HAP-1 (cell line): ENCODE measurements around the gene SIAH3.

Experiments used
- DNase-seq, 2 experiments: peaks; one replicate each; pipeline ENCODE4 v3.0.0-alpha.2; 2016 to 2020; ENCODE audit warnings: low spot score in 2 of 2
- H3K27me3 ChIP-seq: fragments of 250-450 bp; sonication (Bioruptor Pico); 2 replicates; pipeline ENCODE4 v1.5.1; 2020; ENCODE audit warnings: low read depth, mild to moderate bottlenecking, moderate library complexity
- H3K36me3 ChIP-seq: fragments of 250-450 bp; sonication (Bioruptor Pico); replicated peaks from 2 replicates; pipeline ENCODE4 v1.5.1; 2020; ENCODE audit warnings: mild to moderate bottlenecking
- H3K4me1 ChIP-seq: fragments of 250-450 bp; sonication (Bioruptor Pico); 2 replicates; pipeline ENCODE4 v1.5.1; 2020; ENCODE audit warnings: mild to moderate bottlenecking
- H3K4me3 ChIP-seq: fragments of 250-450 bp; sonication (Bioruptor Pico); 2 replicates; pipeline ENCODE4 v1.5.1; 2020; ENCODE audit warnings: mild to moderate bottlenecking, moderate library complexity
- H3K9me3 ChIP-seq: fragments of 250-450 bp; sonication (Bioruptor Pico); 2 replicates; pipeline ENCODE4 v1.5.1; 2020; ENCODE audit warnings: mild to moderate bottlenecking, moderate library complexity
- in situ Hi-C: fragments of 300-500 bp; cut with MboI; formaldehyde crosslinking; loops from 3 replicates; pipeline ENCODE4 v1.14.3; 2020; ENCODE audit warnings: low sequenced_read_pairs, inconsistent platforms, mixed read lengths

SIAH3 gene

DNA sequence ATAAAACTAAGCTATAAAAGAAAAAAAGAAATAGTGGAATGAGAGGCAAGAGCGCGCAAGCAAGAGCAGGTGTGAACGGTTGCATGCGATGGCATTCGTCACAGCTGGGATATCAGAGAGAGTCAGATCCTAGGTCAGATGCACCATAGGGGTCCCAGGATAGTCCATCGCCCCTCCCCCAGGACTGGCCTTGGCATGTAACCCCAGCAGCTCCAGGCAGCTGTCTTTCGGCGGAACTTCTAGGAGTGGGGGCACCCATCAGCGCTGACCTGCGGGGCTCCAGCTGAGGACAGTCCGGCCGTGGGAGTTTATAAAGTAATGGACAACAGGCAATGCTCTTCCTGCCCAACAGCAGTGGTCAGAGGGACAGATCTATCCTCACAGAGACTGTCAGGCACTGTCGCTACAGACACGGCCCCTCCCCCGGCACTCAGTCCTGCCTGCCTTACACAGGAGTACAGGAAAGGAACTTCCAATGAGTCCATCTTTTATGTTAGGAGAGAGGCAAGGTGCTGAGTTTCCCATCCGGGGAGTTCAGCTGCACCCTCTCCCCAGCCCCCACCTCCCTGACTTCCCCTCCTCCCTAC is 1.4 kb downstream of the SIAH3 start:
- Histone ChIP-seq H3K9me3 (peaks cover 7% of the 10 kb centered on the region; the same call in 1 of the 2 replicates), H3K36me3 (no peaks in the 10 kb centered on the region), H3K4me3 (no peak overlapping the region), H3K4me1 (peaks cover 8% of the 10 kb centered on the region), H3K27me3 (peaks cover 20% of the 10 kb centered on the region)
- DNase-seq: peak in 1 of 2 experiments; percentile 38
- in situ Hi-C loops: no loop called here

DNA sequence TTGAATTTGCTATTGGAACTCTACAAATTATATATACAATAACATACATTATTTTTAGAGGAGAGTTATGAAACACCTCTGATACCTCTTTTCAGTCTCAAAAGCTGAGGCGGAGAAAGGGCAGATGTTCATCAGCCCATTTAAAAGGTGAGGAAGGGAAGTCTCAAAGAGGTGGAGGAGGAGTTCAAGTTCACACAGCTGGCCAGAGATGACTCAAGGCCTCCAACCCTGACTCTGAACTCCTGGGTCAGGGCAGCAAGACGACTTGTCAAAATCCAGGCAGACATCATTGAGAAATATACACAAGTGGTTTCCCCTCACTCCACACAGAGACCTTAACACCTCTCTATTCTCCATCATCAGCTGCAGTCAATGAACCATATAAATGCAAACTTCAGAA is 2.1 kb downstream of the SIAH3 start:
- Histone ChIP-seq H3K9me3 (peaks cover 3% of the 10 kb centered on the region; the same call in 1 of the 2 replicates), H3K4me1 (peaks cover 8% of the 10 kb centered on the region), H3K27me3 (peaks cover 20% of the 10 kb centered on the region), H3K36me3 (no peaks in the 10 kb centered on the region), H3K4me3 (no peak overlapping the region)
- in situ Hi-C loops: no loop called here
- no peak for DNase-seq

DNA sequence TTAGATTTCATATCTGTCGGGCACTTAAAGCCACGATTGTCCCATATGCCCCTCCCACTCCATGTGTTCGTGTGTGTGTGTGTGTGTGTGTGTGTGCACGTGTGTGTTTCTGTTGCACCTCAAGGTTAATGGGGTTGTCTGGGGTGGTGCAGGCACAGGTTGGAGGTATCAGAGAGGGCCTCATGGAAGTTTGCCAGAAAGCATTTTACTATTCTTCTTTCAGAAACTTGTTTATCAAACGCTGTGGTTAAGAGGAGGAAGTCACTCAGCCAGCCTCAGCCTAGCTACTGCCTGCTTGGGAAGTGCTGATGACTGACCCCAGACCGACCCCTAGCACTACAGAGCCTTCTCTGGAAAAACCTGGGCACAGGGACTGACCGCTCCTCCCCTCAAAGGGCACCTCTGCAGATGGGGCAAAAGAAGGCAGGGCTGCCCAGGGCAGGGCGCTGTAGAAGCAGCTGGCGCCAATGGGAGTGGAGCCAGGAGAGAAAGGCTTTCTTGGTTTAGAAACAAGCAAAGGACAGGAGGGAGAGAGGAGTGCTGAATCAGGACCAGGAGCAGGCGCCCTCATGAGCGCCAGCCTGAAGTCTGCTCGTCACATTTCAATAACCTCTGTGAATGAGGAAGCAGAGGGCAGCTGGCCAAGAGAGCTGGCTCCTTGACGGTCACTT is 3.9 kb downstream of the SIAH3 start:
- Histone ChIP-seq H3K9me3 (no peaks in the 10 kb centered on the region), H3K4me3 (no peak overlapping the region), H3K27me3 (peaks cover 20% of the 10 kb centered on the region), H3K4me1 (peaks cover 8% of the 10 kb centered on the region), H3K36me3 (no peaks in the 10 kb centered on the region)
- in situ Hi-C loops: no loop called here
- no peak for DNase-seq

DNA sequence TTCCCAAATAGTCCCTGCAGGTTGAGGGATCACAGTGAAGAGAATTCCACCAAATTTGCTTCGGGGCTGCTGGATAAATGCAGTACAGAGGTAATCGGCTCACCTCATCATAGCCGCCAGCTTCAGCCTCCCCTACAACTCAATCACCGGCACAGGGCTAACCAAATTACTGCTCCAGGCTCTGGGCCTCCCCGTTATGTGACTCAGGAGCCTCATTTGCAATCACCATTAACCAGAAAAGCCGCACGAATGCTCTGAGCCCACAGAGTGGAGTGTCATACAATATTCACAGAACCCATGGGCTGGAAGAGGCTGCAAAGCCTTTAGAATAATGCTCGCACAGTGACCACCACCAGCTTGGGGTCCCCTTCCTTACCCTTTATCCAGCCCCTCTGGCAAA is 4.9 kb downstream of the SIAH3 start:
- Histone ChIP-seq H3K36me3 (no peaks in the 10 kb centered on the region), H3K27me3 (peaks cover 13% of the 10 kb centered on the region; the same call in 1 of the 2 replicates), H3K4me3 (no peak overlapping the region), H3K4me1 (peaks cover 8% of the 10 kb centered on the region), H3K9me3 (no peaks in the 10 kb centered on the region)
- DNase-seq: no peak
- in situ Hi-C loops: no loop called here

DNA sequence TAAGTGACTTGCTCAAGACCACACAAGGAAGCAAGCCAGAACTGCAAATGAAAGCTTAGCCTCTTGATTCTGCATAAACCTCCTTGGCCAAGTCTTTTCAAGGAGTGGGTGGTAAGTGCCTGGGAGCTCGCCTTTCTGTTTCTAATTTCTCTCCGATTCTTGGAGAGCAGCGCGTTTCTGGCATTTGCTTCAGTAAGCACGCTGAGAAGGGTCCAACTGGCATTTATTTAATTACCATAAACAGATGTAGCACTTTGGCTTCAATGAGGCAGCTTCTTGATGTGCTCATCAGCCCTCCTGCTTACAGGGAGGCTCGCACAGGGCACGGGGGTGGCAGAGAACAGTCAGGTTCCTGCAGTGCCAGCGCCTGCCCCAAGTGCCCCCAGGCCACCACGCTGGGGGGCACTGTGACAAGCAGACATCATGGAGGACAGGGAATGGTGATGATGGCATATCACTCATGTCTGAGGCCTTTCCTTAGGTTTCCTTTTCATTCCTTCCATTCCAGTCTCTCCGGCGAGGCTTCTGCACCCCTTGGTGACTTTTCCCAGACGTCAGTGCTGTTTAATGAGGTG is 13.3 kb downstream of the SIAH3 start:
- in situ Hi-C loops: no loop called here
- H3K9me3 ChIP-seq: no peaks in the 10 kb centered on the region
- DNase-seq: no peak
- no peaks in the 10 kb centered on the region for H3K27me3 ChIP-seq
- peaks cover 3% of the 10 kb centered on the region; the same call in 1 of the 2 replicates for H3K4me1 ChIP-seq
- H3K4me3 ChIP-seq: no peak overlapping the region
- no peaks in the 10 kb centered on the region for H3K36me3 ChIP-seq

DNA sequence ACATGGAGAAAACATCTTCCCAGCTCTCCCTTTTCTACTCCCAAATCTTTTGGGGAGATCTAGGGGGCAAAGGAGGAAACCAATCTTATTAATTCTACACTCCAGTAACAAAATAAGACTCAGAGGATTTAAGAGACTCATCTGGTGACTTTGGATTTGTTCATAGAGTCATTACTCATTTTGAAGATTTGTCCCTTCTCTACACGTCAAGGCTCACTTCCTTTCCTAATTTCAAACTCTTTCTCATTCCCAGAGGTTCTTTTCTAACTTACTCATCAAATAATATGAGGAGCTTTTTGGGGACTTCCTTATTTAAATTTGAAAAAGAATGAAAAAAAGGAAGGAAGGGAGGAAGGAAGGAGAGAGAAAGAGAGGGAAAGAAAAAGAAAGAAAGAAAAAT is 14.4 kb downstream of the SIAH3 start:
- no peak for DNase-seq
- Histone ChIP-seq H3K9me3 (no peaks in the 10 kb centered on the region), H3K4me1 (peaks cover 3% of the 10 kb centered on the region; the same call in 1 of the 2 replicates), H3K27me3 (no peaks in the 10 kb centered on the region), H3K36me3 (no peaks in the 10 kb centered on the region), H3K4me3 (no peak overlapping the region)
- in situ Hi-C loops: no loop called here

DNA sequence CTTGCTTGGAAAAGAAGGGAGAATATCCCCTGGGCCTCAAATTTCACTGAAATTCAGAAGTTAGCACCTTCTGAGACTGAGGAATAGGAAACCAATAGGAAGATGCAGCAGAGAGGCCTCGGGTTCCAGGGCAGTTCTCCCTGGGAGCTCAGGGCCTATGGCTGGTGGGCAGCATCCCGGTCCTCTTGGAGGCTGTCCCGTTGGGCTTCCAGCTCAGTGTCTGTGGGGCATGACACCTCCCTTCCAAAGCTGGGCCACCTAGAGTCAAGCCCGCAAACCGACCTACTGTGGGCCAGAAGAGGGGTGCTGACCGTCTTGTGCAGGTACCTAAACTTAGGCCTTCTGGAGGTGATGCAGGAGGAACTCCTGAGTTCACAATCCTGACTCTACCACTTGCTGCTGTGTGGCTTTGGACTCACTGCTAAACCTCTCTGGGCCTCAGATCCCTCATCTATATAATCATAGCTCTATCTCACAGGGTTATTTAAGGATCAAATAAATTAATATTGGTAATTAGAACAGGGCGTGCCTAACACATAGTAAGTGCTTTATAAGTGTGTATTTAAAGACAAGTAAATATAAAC is 17.1 kb downstream of the SIAH3 start:
- in situ Hi-C loops: no loop called here
- no peaks in the 10 kb centered on the region for H3K36me3 ChIP-seq

DNA sequence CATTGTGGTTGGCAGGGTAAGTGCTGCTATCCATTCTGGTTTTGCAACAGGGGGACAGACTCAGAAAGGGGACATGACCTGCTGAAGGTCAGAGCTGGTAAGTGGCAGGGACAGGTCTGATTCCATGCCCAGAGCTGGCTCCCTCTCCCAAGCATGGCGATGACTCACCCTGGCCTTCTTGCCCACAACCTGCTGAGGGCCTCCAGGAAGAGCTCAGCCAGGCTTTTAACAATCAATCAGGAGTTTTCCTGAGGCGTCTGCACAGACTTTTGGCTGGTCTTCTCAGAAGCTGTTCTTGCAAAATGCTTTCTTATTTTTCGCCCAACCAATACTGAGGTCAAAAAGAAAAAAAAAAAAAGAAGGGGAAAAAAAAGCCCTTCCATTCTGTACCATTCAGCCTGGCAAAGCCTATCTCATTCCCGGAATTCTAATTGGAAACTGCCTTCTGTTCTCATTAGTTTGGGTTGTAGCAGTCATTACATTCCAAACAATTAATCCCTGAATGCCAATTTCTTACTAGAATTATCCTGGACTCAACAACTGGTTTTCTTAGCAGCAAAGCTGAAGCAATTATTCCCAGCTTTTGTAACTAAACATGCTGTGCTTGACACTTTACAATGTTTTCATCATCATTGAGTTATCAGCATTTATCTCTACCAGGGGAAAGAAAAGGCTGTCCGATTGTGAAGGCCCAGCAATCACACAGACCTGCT is 17.7 kb downstream of the SIAH3 start:
- no peak for DNase-seq
- Histone ChIP-seq H3K9me3 (no peaks in the 10 kb centered on the region), H3K27me3 (no peaks in the 10 kb centered on the region), H3K36me3 (no peaks in the 10 kb centered on the region), H3K4me3 (no peak overlapping the region), H3K4me1 (peaks cover 5% of the 10 kb centered on the region)
- in situ Hi-C loops: no loop called here

More for the DNA sequence above, 17.1 kb downstream of the SIAH3 start:
- DNase-seq: no peak
- Histone ChIP-seq H3K27me3 (no peaks in the 10 kb centered on the region), H3K4me1 (peaks cover 3% of the 10 kb centered on the region; the same call in 1 of the 2 replicates), H3K4me3 (no peak overlapping the region), H3K9me3 (no peaks in the 10 kb centered on the region)

DNA sequence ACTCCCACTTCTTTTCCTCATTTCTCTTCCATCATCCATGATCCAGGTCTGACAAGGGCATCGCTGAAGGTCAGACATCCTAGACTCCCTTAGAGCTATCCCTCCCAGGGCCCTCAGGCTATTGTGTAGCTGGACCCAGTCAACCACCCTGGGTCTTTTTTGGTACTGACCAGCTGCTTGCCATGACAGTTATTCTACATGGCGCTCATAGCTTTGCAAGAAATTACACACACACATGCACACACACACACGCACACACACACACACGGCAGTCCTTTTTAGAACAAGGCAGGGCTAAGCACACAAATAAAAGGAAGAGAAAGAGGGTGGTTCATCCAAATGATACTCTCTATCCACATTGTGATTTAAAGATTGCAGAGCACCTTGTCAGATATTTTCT is 18.3 kb downstream of the SIAH3 start:
- Histone ChIP-seq H3K27me3 (no peaks in the 10 kb centered on the region), H3K36me3 (no peaks in the 10 kb centered on the region), H3K9me3 (no peaks in the 10 kb centered on the region), H3K4me3 (no peak overlapping the region), H3K4me1 (peaks cover 10% of the 10 kb centered on the region)
- in situ Hi-C loops: no loop called here
- DNase-seq: no peak

DNA sequence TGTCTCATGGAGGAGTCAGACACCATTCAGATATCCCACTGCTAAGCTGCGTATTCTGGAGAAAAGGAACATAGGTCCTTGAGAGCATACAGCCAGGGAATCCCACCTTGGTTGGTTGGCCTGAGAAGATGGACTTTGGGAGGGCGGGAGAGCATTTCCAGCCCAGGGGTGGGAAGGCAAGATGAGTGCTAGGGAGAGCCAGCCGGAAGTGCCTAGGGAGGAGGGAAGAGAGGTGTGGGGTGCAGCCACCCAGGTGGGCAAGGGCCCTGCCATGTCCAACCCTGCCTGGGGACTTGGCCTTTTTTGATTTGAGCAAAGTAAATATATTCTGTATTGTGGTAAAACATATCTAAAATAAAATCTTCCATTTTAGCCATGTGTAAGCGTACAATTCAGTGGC is 19.7 kb downstream of the SIAH3 start:
- H3K4me3 ChIP-seq: no peak overlapping the region
- in situ Hi-C loops: no loop called here
- H3K36me3 ChIP-seq: no peaks in the 10 kb centered on the region
- no peak for DNase-seq
- no peaks in the 10 kb centered on the region for H3K9me3 ChIP-seq
- H3K4me1 ChIP-seq: peaks cover 8% of the 10 kb centered on the region
- H3K27me3 ChIP-seq: no peaks in the 10 kb centered on the region

DNA sequence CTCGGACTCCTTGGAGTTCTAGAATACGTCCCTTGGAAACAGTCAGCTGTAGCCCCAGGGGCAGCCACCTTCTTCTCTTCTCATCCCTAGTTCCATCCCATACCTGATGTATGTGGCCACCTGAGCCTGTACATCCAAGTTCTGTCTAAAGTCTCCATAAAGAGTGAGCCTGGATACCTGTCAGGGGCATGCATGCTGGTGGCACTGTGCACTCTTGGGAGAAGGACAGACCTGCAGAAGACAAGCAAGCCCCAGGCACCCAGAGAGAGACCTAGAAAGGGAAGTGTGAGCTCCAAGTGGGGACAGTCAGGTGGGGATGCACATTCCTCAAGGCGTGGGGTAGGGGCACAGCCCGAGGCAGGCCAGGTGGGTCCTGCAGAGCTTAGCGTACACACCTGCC is 21.4 kb downstream of the SIAH3 start:
- in situ Hi-C loops: no loop called here
- Histone ChIP-seq H3K36me3 (no peaks in the 10 kb centered on the region), H3K4me1 (peaks cover 8% of the 10 kb centered on the region), H3K4me3 (no peak overlapping the region), H3K27me3 (no peaks in the 10 kb centered on the region), H3K9me3 (no peaks in the 10 kb centered on the region)
- DNase-seq: no peak

DNA sequence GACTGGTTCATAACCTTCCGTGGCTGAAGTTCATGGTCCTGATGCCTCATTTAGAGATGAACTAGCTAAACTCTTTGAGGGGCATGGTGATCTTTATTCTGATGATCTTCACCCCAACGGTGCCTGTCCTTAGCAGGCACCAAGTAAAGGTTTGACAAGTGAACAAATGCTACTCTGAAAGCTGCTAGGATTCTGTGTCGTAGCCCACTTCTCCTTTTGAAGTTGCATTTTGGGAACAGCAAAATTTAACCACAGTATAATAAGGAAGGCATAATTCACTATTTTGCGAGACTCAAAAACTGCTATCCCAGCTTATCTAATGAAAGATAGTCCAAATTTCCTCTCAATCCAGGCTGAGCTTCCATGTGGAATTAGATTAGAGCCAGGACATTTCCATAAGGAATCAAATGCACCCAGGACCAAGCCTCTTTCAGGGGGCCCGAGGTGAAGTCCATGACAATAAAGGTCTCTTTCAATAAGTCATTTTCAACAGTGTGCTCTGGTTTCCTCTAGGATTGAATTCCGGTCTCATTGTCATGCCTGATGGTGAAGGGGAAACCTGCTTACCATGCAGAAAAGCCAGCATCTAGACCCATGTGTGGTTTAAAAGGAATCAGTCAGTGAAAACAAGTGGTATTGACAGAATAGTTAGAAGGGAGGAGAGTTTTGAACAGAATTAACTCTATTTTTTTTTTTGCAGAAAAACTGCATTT is 23.1 kb downstream of the SIAH3 start:
- no peak overlapping the region for H3K4me3 ChIP-seq
- in situ Hi-C loops: no loop called here
- no peaks in the 10 kb centered on the region for H3K27me3 ChIP-seq
- H3K36me3 ChIP-seq: no peaks in the 10 kb centered on the region
- H3K4me1 ChIP-seq: peaks cover 8% of the 10 kb centered on the region
- peak; percentile 56 to 60 for DNase-seq
- no peaks in the 10 kb centered on the region for H3K9me3 ChIP-seq

DNA sequence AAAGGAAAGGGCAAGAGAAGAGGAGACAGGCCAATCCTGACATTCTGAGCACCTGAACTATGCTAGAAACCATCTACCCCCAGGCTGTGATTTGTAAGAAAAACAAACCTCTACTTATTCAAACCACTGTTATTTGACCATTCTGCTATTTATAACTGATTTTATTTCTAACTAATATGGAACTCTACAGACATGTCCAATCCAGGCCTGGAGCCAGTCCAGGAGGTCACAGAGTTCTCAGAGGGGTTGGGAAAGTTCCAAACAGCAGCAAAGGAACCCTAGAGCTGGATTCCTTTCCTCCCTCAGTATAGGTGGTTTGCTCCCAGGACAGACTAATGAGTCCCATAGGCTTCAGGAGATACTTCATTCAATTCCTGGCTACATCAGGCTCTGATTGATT is 24.2 kb downstream of the SIAH3 start:
- no peak for DNase-seq
- Histone ChIP-seq H3K4me1 (peaks cover 14% of the 10 kb centered on the region), H3K27me3 (no peaks in the 10 kb centered on the region), H3K9me3 (no peaks in the 10 kb centered on the region), H3K4me3 (no peak overlapping the region), H3K36me3 (no peaks in the 10 kb centered on the region)
- in situ Hi-C loops: no loop called here
